Posterior vena cava (tissue), 2 donors: ENCODE data around the gene GABRR3. TPM values are rescaled to one million over a fixed set of nuclear protein-coding genes. Genes with fewer than 3 reads are reported as not detected.

Source experiments
- DNase-seq: peaks from one replicate; pipeline ENCODE4 v3.0.0-alpha.2; 2020; ENCODE audit warnings: low spot score
- intact Hi-C, 2 donors: fragments of 100-400 bp; cut with DNase I; formaldehyde crosslinking; loops; one replicate each; pipeline versions ENCODE4 v1.14.1 to v1.14.2; 2022 to 2023
- total RNA-seq, 2 donors: library from RNA; stranded (reverse); fragmentation: NEBNext Ultra II Directional; extraction: Animal tissue kit (Norgen Biotek cat#: 25700); gene quantifications; one replicate each; pipeline ENCODE4 v1.2.1, GENCODE V29; 2021
- donor health status: DM: yes; HTN: yes; CAD: no.
- donor health status: DM: yes; HTN: yes; CAD: no.

GABRR3 gene
- total RNA-seq, 2 donors from 2014 or later, result not detected

DNA sequence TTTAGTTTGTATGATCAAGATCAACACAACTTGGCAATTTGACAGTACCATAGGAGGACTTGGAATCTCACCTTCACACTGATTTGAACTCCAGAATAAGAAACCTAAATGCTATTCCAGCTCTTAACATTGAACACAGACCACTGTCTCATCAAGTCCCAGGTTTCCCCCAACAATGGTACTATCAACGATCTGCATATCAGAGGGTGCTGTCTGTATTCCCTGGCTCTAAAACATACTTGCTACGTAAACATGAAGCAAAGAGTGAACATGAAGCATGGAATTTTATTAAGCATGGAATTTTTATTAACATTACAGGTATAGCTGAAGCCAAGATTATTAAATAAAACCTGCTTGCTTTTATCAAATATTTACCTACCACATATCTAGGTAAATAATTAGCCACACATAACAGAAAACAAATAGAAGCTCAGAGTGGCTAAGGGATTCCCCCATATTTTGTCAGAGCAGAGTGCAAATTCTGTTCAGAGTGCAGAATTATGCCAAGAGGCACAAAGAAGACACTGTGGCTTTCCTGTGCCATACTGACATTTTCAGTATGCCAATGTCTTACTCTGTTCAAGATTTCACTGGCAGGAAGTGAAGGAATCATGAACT lies 40.7 kb downstream of the GABRR3 start:
- no peak for DNase-seq
- intact Hi-C loops, result no loop called here

DNA sequence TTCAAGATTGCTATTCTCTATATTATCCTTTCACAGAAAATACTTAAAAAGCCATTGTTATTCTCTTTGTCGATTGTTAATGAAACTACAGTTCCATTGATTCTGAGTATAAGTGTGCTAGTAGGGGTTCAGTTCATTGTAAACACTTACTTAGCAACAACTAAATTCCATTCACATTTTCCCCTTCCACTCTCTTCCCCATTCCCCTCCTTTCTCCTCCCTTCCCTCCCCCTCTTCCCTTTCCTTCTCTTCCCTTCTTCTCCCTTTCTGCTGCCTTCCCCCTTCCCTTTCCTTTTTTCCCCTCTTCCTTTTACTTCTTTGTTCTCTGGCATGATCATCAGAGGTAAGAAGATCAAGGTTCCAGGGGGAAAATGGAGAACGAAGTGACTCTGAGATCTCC lies 41.6 kb downstream of the GABRR3 start:
- intact Hi-C loops, result no loop called here
- no peak for DNase-seq

DNA sequence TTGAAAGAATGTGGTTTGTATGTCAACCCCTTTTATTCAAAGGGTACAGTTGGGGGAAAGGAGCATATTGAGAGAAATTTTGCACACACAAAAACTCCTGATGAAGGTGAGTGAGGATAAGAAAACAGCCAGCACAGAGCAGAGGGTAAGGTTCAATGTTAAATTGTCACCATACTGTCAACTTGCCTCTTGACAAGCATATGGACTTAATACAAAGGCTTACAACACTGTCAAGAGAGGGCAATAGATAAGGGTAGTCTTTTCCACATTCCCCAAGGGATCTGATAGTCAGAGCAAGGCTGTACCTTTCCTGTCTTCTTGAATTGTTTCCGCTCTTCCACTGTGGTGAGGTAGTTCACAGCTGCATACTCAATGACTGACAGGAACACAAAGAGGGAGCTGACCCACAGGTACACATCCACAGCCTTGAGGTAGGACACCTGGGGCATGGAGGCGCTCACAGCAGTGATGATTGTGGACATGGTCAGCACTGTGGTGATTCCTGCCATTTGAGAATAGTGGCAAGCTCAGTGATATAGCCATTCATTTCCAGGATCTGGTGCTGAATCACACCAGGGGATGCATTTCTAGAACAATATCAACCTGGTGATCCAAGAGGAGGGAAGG lies 42.5 kb downstream of the GABRR3 start:
- no peak for DNase-seq
- intact Hi-C loops, result no loop called here

DNA sequence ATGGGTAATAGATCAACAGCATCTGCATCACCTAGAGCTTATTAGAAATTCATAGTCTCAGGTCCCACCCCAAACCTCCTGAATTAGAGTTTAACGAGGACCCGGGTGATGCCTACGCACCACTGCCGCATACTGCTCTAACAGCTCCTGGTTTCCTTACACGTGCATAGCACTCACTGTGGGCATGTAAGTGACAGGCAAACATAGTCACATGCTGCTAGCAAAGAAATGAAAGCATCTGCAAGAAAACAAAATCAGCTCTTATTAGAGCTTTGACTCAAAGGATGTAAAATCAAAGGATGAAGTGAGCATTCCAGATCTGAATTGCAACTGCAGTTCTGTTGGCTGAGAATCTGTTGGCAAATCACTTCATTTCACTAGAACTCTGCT lies 43.8 kb downstream of the GABRR3 start:
- DNase-seq, result no peak
- intact Hi-C loops, result no loop called here

DNA sequence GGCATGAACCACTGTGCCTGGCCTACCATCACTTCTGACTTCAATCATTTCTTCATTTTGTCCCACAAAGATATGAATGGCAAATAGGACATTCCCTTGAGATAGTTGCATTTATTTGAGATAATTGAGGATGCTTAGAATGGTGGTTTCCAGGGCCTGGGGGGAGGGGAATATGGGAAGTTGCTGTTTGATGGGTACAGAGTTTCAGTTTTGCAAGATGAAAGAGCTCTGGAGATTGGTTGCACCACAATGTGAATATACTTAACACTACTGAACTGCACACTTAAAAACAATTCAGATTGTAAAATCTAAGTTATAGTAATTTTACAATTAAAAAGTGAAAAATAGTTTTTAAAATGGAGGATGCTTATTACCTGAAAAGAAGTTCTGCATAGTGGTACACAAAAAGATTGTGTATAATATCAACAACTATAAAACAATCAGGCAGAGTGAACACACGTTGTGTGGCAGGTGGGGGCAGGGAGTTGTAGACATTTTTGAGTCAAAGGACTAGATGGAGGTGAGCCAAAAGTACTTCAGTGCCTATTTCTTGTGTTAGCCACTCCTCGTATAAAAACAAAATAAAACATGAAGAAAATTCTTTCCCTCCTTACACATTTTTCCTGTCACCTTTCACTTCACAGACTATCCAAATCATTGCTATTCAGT lies 44.4 kb downstream of the GABRR3 start:
- intact Hi-C loops, result no loop called here
- no peak for DNase-seq

DNA sequence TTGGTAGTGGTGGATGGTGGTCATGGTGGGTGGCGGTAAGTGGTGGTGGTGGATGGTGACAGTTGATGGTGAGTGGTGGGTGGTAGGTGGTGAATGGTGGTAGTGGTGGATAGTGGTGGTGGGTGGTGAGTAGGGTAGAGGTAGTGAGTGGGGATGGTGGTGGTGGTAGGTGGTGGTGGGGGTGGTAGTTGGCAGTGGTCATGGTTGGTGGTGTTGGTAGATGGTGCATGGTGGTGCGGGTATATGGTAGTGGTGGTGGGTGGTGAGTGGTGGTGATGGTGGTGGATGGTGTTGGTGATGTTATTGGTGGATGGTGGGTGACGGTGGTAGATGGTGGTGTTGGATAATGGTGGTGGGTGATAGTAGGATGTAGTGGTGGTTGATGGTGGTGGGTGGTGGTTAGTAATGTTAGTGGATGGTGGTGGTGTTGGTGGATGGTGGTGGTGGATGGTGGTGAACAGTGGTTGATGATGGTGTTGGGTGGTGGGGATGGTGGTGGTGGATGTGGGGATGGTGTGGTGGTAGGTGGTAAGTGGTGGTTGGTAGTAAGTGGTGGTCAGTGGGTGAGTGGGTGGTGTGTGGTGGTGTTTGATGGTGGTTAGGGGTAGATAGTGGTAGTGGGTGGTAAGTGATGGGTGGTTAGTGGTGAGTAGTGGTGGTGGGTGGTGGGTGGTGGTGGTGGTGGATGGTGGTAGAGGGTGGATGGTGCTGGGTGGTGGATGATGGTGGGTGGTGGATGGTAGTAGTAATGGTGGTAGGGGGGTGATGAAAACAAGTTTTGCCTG lies 46.1 kb downstream of the GABRR3 start:
- DNase-seq, result no peak

DNA sequence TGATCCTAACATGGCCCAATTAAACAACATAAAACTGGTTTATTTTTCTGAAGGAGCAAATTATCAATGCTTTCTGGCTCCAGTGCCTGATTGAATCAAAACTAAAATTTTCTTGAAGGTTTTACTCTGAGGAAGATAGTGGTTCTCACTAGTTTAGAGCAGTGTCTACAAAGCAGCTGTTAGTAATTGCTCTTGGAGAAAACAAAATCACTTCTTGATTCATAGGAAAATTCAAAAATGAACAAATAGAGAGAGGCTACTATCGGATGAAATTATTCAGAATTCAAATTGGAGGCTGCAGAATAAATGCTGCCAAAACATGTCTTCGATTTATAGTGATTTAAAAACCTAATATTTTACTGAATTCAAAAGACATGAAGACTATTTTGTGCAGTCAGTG lies 47.8 kb downstream of the GABRR3 start:
- no peak for DNase-seq
- intact Hi-C loops, result no loop called here

More for the DNA sequence above, 46.1 kb downstream of the GABRR3 start:
- intact Hi-C loops, result no loop called here

DNA sequence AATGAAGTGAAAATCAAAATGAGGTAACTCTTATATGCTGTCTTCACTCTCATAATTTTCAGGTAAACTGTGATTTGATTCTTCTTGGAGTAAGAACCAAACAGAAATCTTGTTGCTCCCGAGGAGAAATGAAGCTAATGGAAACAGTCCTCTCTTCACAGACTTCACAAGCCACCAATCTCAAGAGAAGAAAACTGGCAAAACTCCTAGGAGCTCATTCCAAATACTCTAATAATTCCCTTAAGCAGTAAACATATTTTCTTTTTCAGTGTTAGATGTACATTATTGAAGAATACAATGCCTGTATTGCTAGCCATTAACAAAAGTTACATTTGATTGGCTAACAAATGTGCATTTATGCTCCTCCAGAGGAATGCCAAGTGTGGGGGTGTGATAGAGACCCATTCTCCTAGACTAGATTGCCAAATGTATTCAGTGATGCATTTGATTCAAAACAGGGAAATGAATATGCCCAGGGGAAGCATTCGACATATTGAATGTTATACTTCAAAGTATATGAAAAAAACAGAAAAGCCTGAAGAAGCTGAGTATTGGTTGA lies 51.1 kb downstream of the GABRR3 start:
- intact Hi-C loops, result no loop called here
- no peak for DNase-seq

DNA sequence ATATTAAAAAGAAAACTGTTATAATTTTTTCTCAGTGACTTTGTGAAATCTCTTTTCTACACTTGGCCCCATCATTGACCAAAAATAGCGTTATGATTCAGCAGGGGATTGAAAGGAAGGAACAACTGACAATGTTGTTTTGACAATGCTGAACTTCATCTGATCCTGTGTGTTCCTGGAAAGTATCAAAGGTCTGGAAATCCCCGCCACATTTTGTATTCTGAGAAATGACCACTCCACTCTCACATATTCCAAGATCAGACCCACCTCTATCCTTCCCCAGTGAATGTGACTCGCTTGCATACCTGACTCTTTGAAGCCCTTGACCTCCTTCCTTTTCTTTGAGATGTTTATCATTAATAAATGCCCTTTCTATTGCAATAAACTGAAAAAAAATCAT lies 53.2 kb downstream of the GABRR3 start:
- no peak for DNase-seq
- intact Hi-C loops, result no loop called here

DNA sequence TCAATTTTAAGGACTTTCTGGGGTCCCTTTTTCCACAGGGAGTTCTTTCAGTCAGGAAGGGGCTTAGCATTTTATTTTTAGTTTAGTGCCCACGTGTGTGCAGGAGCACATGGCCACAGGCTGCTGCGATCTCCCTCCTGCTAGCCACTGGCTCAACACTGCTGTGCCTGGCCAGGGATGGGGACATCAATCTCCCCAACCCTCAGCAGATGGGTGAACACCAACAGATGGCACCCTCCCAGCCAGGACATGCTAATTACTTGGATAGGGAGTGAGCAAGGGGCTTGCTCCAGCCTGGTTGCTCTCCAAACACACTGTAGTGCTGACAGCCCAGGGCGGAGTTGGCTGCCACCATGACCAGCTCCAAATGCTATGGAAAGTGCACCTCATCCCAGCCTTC lies 55.5 kb downstream of the GABRR3 start:
- intact Hi-C loops, result loop anchor here in 1 of 2 donors (10.0 kb wide), 1 partner anchor 155 kb away; the partner anchor contains the start of gene CRYBG3
- DNase-seq, result peak; percentile 25

DNA sequence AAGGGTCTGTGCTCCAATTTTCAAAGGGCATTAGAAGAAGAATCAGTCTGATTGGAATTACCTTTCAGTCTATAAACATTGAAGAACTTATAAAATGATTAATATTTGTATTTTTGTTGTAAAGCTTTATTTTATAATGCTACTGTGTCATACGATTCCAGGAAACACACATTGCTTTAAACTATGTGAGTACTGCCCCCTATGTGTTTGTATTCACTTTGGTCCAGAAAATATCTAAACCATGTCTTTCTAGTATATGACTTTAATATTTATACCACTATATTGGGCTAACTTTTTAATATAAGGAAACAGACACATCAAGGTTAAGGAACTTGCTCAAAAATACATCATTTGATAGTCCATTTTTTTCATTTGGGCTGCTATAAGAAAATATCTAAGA lies 59.6 kb downstream of the GABRR3 start:
- DNase-seq, result no peak
- intact Hi-C loops, result loop anchor here in 1 of 2 donors (10.0 kb wide), 1 partner anchor 151 kb away; the partner anchor contains the start of gene CRYBG3

DNA sequence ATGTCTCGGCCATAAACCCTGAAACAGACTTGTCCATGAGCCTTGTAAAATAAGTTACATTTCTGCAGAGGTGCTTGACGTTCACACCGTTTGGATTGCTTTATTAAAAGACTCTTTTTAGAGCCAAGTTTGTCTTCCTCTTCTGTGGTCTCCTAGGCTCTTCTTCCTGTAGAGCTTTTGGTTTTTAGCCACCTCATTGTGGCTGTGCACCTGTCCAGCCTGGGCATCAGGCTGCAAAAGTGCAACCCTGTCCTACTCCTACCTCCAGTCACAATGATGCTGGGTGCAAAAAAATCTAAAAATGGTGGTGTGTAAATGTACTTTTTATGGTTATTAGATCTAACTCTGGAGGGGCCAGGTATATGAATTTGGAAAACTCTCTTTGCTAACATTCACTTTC lies 60.1 kb downstream of the GABRR3 start:
- DNase-seq, result no peak
- intact Hi-C loops, result loop anchor here in 1 of 2 donors (10.0 kb wide), 1 partner anchor 150 kb away; the partner anchor contains the start of gene CRYBG3

DNA sequence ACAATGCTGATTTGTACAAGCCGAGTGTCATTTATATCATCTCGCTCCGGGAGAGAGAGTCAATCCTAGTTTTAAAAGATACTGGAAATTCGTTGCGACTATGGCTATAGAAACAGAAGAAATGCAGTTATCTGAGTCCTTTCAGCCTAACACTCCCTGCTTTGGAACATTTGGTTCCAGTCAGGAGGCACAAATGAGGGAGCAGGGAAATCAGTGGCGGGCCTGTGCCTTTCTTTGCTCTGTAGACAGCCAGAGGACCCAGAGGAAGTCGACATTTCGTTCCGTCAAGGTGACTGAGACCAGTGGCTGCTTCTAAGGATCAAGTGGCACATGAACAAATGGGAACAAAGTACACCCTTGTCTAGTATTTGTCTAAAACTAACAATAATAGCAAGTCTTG lies 62.1 kb downstream of the GABRR3 start:
- intact Hi-C loops, result loop anchor here in 1 of 2 donors (10.0 kb wide), 1 partner anchor 148 kb away; the partner anchor contains the start of gene CRYBG3
- DNase-seq, result no peak

DNA sequence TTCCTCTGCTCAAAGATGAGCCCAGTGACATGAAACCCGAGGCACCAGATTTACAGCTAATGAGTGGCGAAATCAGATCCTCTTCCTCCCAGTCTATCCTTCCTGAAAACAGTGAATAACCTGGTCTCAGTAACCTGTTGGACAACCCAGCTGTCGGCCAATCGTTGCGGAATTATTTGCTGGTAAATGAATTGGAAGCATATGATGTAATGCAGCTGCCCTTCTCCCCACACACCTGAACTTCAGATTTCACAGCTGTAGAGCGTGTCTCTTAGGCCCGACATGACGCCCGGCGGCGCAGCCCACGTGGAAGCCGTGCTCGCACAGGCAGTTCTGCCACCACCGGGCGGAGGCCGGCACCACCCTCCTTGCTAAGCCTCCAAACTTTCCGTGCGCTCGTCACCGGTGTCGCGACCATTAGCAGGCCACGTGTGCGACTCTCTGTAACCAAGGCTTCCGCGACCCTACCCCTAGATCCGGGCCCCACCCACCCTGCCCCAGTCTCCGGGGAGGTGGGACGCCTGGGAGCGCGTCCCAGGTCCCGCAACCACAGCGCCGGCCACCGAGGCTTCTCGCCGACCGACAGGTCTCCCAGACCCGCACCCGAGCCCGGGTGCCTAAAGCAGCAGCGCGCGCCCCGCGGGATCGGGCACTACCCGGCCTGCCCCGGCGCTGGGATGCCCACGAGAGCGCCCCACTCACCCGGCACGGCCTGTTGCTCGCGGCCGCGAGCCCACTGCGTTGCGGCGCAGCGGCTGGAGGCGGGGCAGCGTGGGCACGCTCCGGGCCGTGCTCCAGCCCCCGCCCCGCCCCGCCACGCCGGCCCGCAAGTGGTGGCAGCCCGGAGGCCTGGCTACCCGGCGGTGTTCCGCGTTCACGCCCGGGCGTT lies 63.2 kb downstream of the GABRR3 start, which contains the start of gene RIOX2:
Gene RIOX2 (minus strand): TSS at position 753 of the 889 bp plus-strand sequence. CDS start 4,838 bp downstream, outside the sequence.
- DNase-seq, result peak; percentile 93
- intact Hi-C loops, result loop anchor here in 1 of 2 donors (10.0 kb wide), 1 partner anchor 147 kb away; the partner anchor contains the start of gene CRYBG3

DNA sequence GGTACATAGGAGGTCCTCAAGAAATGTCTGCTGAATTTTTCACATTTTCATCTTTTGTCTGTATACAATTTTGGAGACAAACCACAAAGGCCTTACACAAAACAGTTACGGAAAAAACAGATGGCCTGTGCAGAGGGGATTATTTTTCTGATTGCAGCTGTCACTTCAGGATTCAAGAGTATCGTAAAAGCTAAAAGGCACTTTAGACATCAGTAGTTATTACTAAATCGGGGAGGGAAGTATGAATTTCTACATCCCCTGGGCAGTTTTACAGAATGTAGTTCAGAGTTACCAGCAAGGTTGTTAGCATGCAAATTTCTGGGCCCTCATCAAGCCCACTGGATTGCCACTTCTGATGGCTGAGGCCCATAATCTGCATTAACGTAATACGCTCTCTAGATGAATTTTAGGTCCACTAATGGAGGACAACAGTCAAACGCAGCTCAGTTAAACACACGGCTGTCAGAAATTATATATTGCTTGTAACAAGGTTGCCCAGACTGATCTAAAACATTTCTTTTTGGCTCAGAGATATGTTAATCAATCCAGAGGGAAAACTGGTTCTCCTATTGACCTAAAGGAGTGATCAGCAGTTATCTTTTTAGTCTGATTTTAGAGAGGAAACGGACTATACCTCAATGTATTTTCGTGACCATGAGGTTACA lies 64.0 kb downstream of the GABRR3 start:
- intact Hi-C loops, result loop anchor here in 1 of 2 donors (10.0 kb wide), 1 partner anchor 146 kb away; the partner anchor contains the start of gene CRYBG3
- no peak for DNase-seq

DNA sequence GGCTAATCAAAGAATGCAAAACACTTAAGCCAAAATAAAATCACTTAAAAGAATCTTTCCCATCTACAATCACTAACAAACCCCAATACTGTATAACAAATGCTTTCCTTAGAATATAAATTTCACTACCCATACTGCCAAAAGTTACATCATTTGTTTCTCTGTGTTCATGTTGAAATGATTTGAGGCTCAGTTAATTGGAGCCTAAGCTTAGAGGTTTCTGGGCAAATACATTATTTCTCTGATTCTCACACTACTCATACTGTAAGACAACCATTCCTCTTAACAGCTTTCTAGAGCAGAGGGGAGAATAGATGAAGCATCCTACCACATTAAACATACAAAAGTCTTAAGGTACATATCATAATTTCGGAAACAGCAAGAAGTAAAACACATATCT lies 65.0 kb downstream of the GABRR3 start:
- intact Hi-C loops, result loop anchor here in 1 of 2 donors (10.0 kb wide), 1 partner anchor 145 kb away; the partner anchor contains the start of gene CRYBG3
- DNase-seq, result no peak

DNA sequence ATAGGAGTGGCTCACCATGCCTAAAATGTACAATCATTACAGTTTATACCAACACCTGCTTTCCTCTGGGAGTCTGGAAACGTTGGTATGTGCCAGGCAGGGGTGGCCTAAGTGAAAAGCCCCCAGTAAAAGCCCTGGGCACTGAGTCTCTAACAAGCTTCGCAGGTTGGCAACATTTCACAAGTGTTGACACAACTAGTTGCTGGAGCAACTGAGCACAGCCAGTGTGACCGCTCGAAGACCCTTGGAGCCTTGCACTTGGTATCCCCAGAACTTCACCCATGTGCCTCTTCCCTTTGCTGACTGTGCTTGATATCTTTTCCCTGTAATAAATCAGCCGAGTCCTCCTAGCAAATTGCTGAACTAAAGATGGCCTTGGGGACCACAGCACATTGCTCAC lies 65.6 kb downstream of the GABRR3 start:
- no peak for DNase-seq
- intact Hi-C loops, result no loop called here

DNA sequence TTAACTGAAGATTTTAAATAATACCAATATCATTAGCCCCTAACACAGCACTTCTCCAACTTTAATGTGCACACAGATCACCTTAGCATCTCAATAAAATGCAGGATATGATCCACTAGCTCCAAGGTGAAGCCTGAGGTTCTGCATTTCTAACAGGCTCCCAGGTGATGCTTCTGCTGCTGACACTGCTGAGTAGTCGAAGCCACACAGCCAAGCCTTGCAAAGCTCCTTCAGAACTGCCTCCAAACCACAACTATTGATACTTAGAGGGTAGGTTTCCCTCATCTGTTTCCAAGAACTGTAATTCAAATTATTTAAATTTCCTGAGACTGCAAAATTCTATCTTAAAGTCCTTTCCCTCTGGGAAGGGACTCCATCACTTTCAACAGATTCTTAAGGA lies 66.7 kb downstream of the GABRR3 start:
- DNase-seq, result no peak
- intact Hi-C loops, result no loop called here
